Measurements from ENCODE around the gene FBLN7.
"Not testable (repeated sequence)": the region's sequence is repeated elsewhere in the genome, so short reads cannot be mapped to it uniquely, and the experiment has no call there.

The FBLN7 gene

GRCh38 chr2:112204411-112204810 lies 66.2 kb downstream of the FBLN7 start:
- peaks cover 13% of the 10 kb centered on the region for H3K27me3 Mint-ChIP-seq
- ATAC-seq (replicated peaks; ENCODE audit: extremely low read depth, poor library complexity, severe bottlenecking) (no peak), DNase-seq (ENCODE audit: low spot score in 2 of 2) (no peak)
- no peaks in the 10 kb centered on the region for H3K36me3 Mint-ChIP-seq (ENCODE audit: insufficient read depth)
- H3K27ac Mint-ChIP-seq (ENCODE audit: low read depth) = no peak overlapping the region
- peaks cover 8% of the 10 kb centered on the region for H3K9me3 Mint-ChIP-seq
- no peaks in the 10 kb centered on the region for H3K4me1 Mint-ChIP-seq
- no peak overlapping the region for H3K4me3 Mint-ChIP-seq

GRCh38 chr2:112207905-112208304 lies 69.7 kb downstream of the FBLN7 start:
- not testable (repeated sequence) for H3K4me1 Mint-ChIP-seq; H3K36me3 Mint-ChIP-seq (ENCODE audit: insufficient read depth); H3K4me3 Mint-ChIP-seq; H3K27me3 Mint-ChIP-seq; ATAC-seq (replicated peaks; ENCODE audit: extremely low read depth, poor library complexity, severe bottlenecking); H3K27ac Mint-ChIP-seq (ENCODE audit: low read depth); DNase-seq (ENCODE audit: low spot score in 2 of 2); H3K9me3 Mint-ChIP-seq

- no peaks in the 10 kb centered on the region for H3K4me1 Mint-ChIP-seq
- ATAC-seq (replicated peaks; ENCODE audit: extremely low read depth, poor library complexity, severe bottlenecking) = no peak
- peaks cover 5% of the 10 kb centered on the region for H3K9me3 Mint-ChIP-seq
- H3K27ac Mint-ChIP-seq (ENCODE audit: low read depth) = no peak overlapping the region
- DNase-seq (ENCODE audit: low spot score in 2 of 2) = no peak
- H3K4me3 Mint-ChIP-seq = no peak overlapping the region
- H3K36me3 Mint-ChIP-seq (ENCODE audit: insufficient read depth) = peaks cover 11% of the 10 kb centered on the region
- H3K27me3 Mint-ChIP-seq = no peaks in the 10 kb centered on the region
Measured at GRCh38 chr2:112216167-112216566, 78.0 kb downstream of the FBLN7 start.

GRCh38 chr2:112217854-112218253 lies 79.7 kb downstream of the FBLN7 start:
- H3K4me3 Mint-ChIP-seq = no peak overlapping the region
- H3K36me3 Mint-ChIP-seq (ENCODE audit: insufficient read depth) = peaks cover 11% of the 10 kb centered on the region
- no peak overlapping the region for H3K27ac Mint-ChIP-seq (ENCODE audit: low read depth)
- peaks cover 11% of the 10 kb centered on the region for H3K9me3 Mint-ChIP-seq
- DNase-seq (ENCODE audit: low spot score in 2 of 2) = no peak
- no peak for ATAC-seq (replicated peaks; ENCODE audit: extremely low read depth, poor library complexity, severe bottlenecking)
- H3K4me1 Mint-ChIP-seq = no peaks in the 10 kb centered on the region
- H3K27me3 Mint-ChIP-seq = no peaks in the 10 kb centered on the region

- DNase-seq (ENCODE audit: low spot score in 2 of 2) = no peak
- Mint-ChIP-seq H3K4me1 (no peaks in the 10 kb centered on the region), H3K36me3 (ENCODE audit: insufficient read depth) (peaks cover 10% of the 10 kb centered on the region), H3K27ac (ENCODE audit: low read depth) (no peak overlapping the region), H3K9me3 (peaks cover 11% of the 10 kb centered on the region), H3K27me3 (no peaks in the 10 kb centered on the region), H3K4me3 (no peak overlapping the region)
- ATAC-seq (replicated peaks; ENCODE audit: extremely low read depth, poor library complexity, severe bottlenecking) = no peak
Measured at GRCh38 chr2:112220186-112220585, 82.0 kb downstream of the FBLN7 start.

- peaks cover 11% of the 10 kb centered on the region for H3K9me3 Mint-ChIP-seq
- H3K27ac Mint-ChIP-seq (ENCODE audit: low read depth) = no peak overlapping the region
- ATAC-seq (replicated peaks; ENCODE audit: extremely low read depth, poor library complexity, severe bottlenecking) = no peak
- no peaks in the 10 kb centered on the region for H3K27me3 Mint-ChIP-seq
- no peaks in the 10 kb centered on the region for H3K4me1 Mint-ChIP-seq
- no peak overlapping the region for H3K4me3 Mint-ChIP-seq
- no peak for DNase-seq (ENCODE audit: low spot score in 2 of 2)
- peaks cover 9% of the 10 kb centered on the region for H3K36me3 Mint-ChIP-seq (ENCODE audit: insufficient read depth)
Measured at GRCh38 chr2:112220831-112221230, 82.6 kb downstream of the FBLN7 start.

GRCh38 chr2:112229348-112229747 lies 91.2 kb downstream of the FBLN7 start:
- no peaks in the 10 kb centered on the region for H3K27me3 Mint-ChIP-seq
- ATAC-seq (replicated peaks; ENCODE audit: extremely low read depth, poor library complexity, severe bottlenecking) (no peak), DNase-seq (ENCODE audit: low spot score in 2 of 2) (no peak)
- peaks cover 13% of the 10 kb centered on the region for H3K36me3 Mint-ChIP-seq (ENCODE audit: insufficient read depth)
- no peak overlapping the region for H3K27ac Mint-ChIP-seq (ENCODE audit: low read depth)
- no peaks in the 10 kb centered on the region for H3K4me1 Mint-ChIP-seq
- H3K4me3 Mint-ChIP-seq = no peak overlapping the region
- no peaks in the 10 kb centered on the region for H3K9me3 Mint-ChIP-seq

- no peaks in the 10 kb centered on the region for H3K9me3 Mint-ChIP-seq
- no peak overlapping the region for H3K27ac Mint-ChIP-seq (ENCODE audit: low read depth)
- peaks cover 15% of the 10 kb centered on the region for H3K36me3 Mint-ChIP-seq (ENCODE audit: insufficient read depth)
- no peak overlapping the region for H3K4me3 Mint-ChIP-seq
- H3K4me1 Mint-ChIP-seq = no peaks in the 10 kb centered on the region
- DNase-seq (ENCODE audit: low spot score in 2 of 2) (no peak), ATAC-seq (replicated peaks; ENCODE audit: extremely low read depth, poor library complexity, severe bottlenecking) (no peak)
- no peaks in the 10 kb centered on the region for H3K27me3 Mint-ChIP-seq
Measured at GRCh38 chr2:112230371-112230770, 92.2 kb downstream of the FBLN7 start.

Data from central memory CD8-positive, alpha-beta T cell (primary cell).